Endothelial cell of umbilical vein (primary cell): ENCODE data around the gene PHPT1. TPM values are rescaled to one million over a fixed set of nuclear protein-coding genes. Genes with fewer than 3 reads are reported as not detected.
A peak's percentile ranks its signal among the peaks of the same experiment; 100 is the strongest.

Experiments used
- BruUV-seq: library from RNA; stranded (reverse); fragments of 400-500 nt; replicated peaks from 2 replicates; lab custom pipeline; 2021; lab: Mats Ljungman, UMichigan
- CTCF ChIA-PET: fragments of 300-600, 350-600 bp; sonication (Branson Sonifier 250); formaldehyde crosslinking; loops from one replicate; lab custom pipeline; 2021; ENCODE audit warnings: antibody characterized with exemption, inconsistent platforms; lab: Charles Lee
- POLR2A ChIA-PET: fragments of 300-600, 350-600 bp; sonication (Branson Sonifier 250); formaldehyde crosslinking; loops from one replicate; lab custom pipeline; 2021; ENCODE audit warnings: antibody characterized with exemption, inconsistent platforms; lab: Charles Lee
- DNase-seq: peaks from one replicate; pipeline ENCODE4 v3.0.0-alpha.2; 2011; ENCODE audit warnings: low read depth, low spot score
- FAIRE-seq: peaks from 2 replicates; lab custom pipeline; 2011; peaks lifted over from hg19 to GRCh38; lab: Jason Lieb, UNC
- H2AFZ ChIP-seq: 2 replicates; pipeline ENCODE4 v1.6.0; 2012; ENCODE audit warnings: low read depth, low read length, control low read depth, inconsistent platforms
- H3K27ac ChIP-seq: 2 replicates; pipeline ENCODE4 v1.5.1; 2011; ENCODE audit warnings: low read depth, mild to moderate bottlenecking, control low read depth, low read length, moderate library complexity; ENCODE audit not compliant: insufficient read depth
- H3K27me3 ChIP-seq, 2 experiments: 2 replicates each; pipeline versions ENCODE4 v1.6.0 to v1.6.1; 2011; ENCODE audit warnings: low read length in 2 of 2, mixed read lengths in 1 of 2; ENCODE audit not compliant: control insufficient read depth in 2 of 2, insufficient read depth in 2 of 2
- H3K36me3 ChIP-seq, 2 experiments: 2 replicates in 1 of 2; 3 replicates in 1 of 2; pipeline ENCODE4 v1.5.1; 2011; ENCODE audit warnings: low read length in 2 of 2, mild to moderate bottlenecking in 1 of 2, moderate library complexity in 1 of 2; ENCODE audit not compliant: control insufficient read depth in 2 of 2, insufficient read depth in 2 of 2; ENCODE audit errors: extremely low read depth in 1 of 2
- H3K4me1 ChIP-seq: 3 replicates; pipeline ENCODE4 v1.5.1; 2011; ENCODE audit warnings: mild to moderate bottlenecking, low read length; ENCODE audit not compliant: control insufficient read depth, insufficient read depth; ENCODE audit errors: extremely low read depth
- H3K4me2 ChIP-seq: 2 replicates; pipeline ENCODE4 v1.6.1; 2011; ENCODE audit warnings: low read length, control low read depth, mixed read lengths; ENCODE audit not compliant: insufficient read depth
- H3K4me3 ChIP-seq, 3 experiments: fragments of 200-600 bp in 1 of 3; sonication (generic), shearing (Covaris generic) in 1 of 3; replicated peaks in 1 of 3; 2 replicates each; pipeline ENCODE4 v1.5.1; 2011 to 2016; ENCODE audit warnings: control low read depth in 3 of 3, low read length in 3 of 3, mild to moderate bottlenecking in 2 of 3, inconsistent platforms in 1 of 3, low read depth in 1 of 3, moderate library complexity in 1 of 3; ENCODE audit not compliant: insufficient read depth in 1 of 3
- H3K79me2 ChIP-seq: 2 replicates; pipeline ENCODE4 v1.6.0; 2012; ENCODE audit warnings: low read length, inconsistent platforms; ENCODE audit not compliant: control insufficient read depth, insufficient read depth
- H3K9ac ChIP-seq: replicated peaks from 2 replicates; pipeline ENCODE3; 2011; ENCODE audit warnings: low read length, control low read depth; ENCODE audit not compliant: insufficient read depth; ENCODE audit errors: extremely low read depth
- H3K9me1 ChIP-seq: replicated peaks from 3 replicates; pipeline ENCODE4 v1.6.0; 2011; ENCODE audit warnings: mild to moderate bottlenecking, low read length; ENCODE audit not compliant: control insufficient read depth, insufficient read depth; ENCODE audit errors: extremely low read depth
- H3K9me3 ChIP-seq: replicated peaks from 2 replicates; pipeline ENCODE4 v1.5.1; 2012; ENCODE audit warnings: low read length, inconsistent platforms; ENCODE audit not compliant: control insufficient read depth, insufficient read depth
- H4K20me1 ChIP-seq: replicated peaks from 2 replicates; pipeline ENCODE3; 2011; ENCODE audit warnings: mild to moderate bottlenecking, low read length; ENCODE audit not compliant: control insufficient read depth, insufficient read depth; ENCODE audit errors: extremely low read depth
- CTCF ChIP-seq, 2 donors: IDR thresholded peaks; 1 replicate in 1 of 2; 2 replicates in 1 of 2; pipeline ENCODE4 v1.5.1; 2011; ENCODE audit warnings: low read length in 2 of 2, mild to moderate bottlenecking in 2 of 2, moderate library complexity in 2 of 2, control low read depth in 1 of 2, inconsistent platforms in 1 of 2, low read depth in 1 of 2; ENCODE audit not compliant: insufficient read depth in 1 of 2; ENCODE audit errors: extremely low read depth in 1 of 2
- GATA2 ChIP-seq: IDR thresholded peaks from 2 replicates; pipeline ENCODE4 v1.7.0; 2011; ENCODE audit warnings: low read depth, mild to moderate bottlenecking, moderate library complexity, mixed read lengths, low read length; ENCODE audit not compliant: insufficient read length, insufficient read depth
- JUN ChIP-seq: IDR thresholded peaks from 2 replicates; pipeline ENCODE4 v1.6.1; 2011; ENCODE audit warnings: borderline replicate concordance, low read depth; ENCODE audit not compliant: insufficient read length, insufficient read depth
- MAX ChIP-seq: IDR thresholded peaks from 2 replicates; pipeline ENCODE4 v1.6.1; 2011; ENCODE audit not compliant: insufficient read depth, insufficient read length
- POLR2A ChIP-seq: IDR thresholded peaks from 2 replicates; pipeline ENCODE4 v1.6.1; 2012; ENCODE audit warnings: low read depth, mild to moderate bottlenecking, control low read depth, low read length
- dilution Hi-C: fragments of 300-500 bp; cut with MboI; formaldehyde crosslinking; loops from one replicate; pipeline ENCODE4 v1.15.0; 2019; ENCODE audit warnings: low sequenced_read_pairs; ENCODE audit not compliant: extremely low pct_ligation_motif_present
- intact Hi-C: fragments of 100-400 bp; cut with micrococcal nuclease; formaldehyde crosslinking; loops from one replicate; pipeline ENCODE4 v1.10.0; 2022
- polyA plus RNA-seq, 4 experiments: library from polyadenylated mRNA; depleted of rRNA in 3 of 4; stranded (reverse) in 3 of 4; unstranded in 1 of 4; fragments of >200 nt; gene quantifications; 2 replicates each; pipeline versions ENCODE4 v1.2.1 to v1.2.3, GENCODE V29; 2011 to 2012; ENCODE audit warnings: missing spikeins in 1 of 4
- total RNA-seq: library from RNA; stranded (reverse); gene quantifications from 2 replicates; pipeline ENCODE4 v1.2.3, GENCODE V29; 2021

Gene PHPT1
- total and polyA plus RNA-seq, 2 donors (not counting 3 experiments of a cell fraction or from before 2014, with no cell fraction given) = 139 to 319 TPM

- intact Hi-C loops = loop anchor here (5.0 kb wide), 1 partner anchor 34 kb away; the partner anchor contains the start of gene AJM1
- Histone ChIP-seq H4K20me1 (no peaks in the 10 kb centered on the region), H3K4me2 (peak overlapping the region; percentile 70), H3K9ac (peak overlapping the region; percentile 80), H3K27me3 (no peaks in the 10 kb centered on the region), H3K9me3 (no peaks in the 10 kb centered on the region), H3K4me3 (peak overlapping the region; percentile 78 to 98 (median 90)), H3K4me1 (peaks cover 15% of the 10 kb centered on the region), H2AFZ (peak overlapping the region; percentile 71), H3K27ac (peak overlapping the region; percentile 59), H3K9me1 (no peaks in the 10 kb centered on the region), H3K36me3 (peaks cover 3 to 6% of the 10 kb centered on the region in 2 experiments), H3K79me2 (peaks cover 44% of the 10 kb centered on the region)
- dilution Hi-C loops = loop anchor here (25.0 kb wide), 1 partner anchor 129 kb away; the partner anchor contains the start of genes C8G and FBXW5
- no peak for TF ChIP-seq MAX
- no peak for TF ChIP-seq POLR2A
- TF ChIP-seq JUN = no peak
- TF ChIP-seq GATA2 = no peak
- ChIA-PET POLR2A (interaction anchor here (1.0 kb wide), 1 partner anchor 12 kb away, joined by 7 read pairs; no protein-coding TSS in a partner anchor), CTCF (interaction anchor here (0.7 to 3.7 kb wide), 7 partner anchors 12 to 241 kb away, joined by 3 to 13 read pairs (median 5); partner anchors contain the start of genes AJM1 and TMEM141)
- DNase-seq = peak; percentile 25
- BruUV-seq = no TSS peak
- no peak for FAIRE-seq
Measured at GRCh38 chr9:136808075-136808805, 41.0 kb upstream of the PHPT1 start.

GRCh38 chr9:136808806-136809158 is 40.4 kb upstream of the PHPT1 start:
- Histone ChIP-seq H3K27ac (no peak overlapping the region), H3K79me2 (peaks cover 47% of the 10 kb centered on the region), H3K4me1 (peaks cover 15% of the 10 kb centered on the region), H3K27me3 (no peaks in the 10 kb centered on the region), H3K4me3 (peak overlapping the region; percentile 78 to 98 (median 90)), H3K9me1 (no peaks in the 10 kb centered on the region), H3K36me3 (peaks cover 3 to 6% of the 10 kb centered on the region in 2 experiments), H3K4me2 (peak overlapping the region; percentile 70), H4K20me1 (no peaks in the 10 kb centered on the region), H2AFZ (no peak overlapping the region), H3K9me3 (no peaks in the 10 kb centered on the region), H3K9ac (peak overlapping the region; percentile 80)
- dilution Hi-C loops (loop anchor here (25.0 kb wide), 1 partner anchor 129 kb away; the partner anchor contains the start of genes C8G and FBXW5), intact Hi-C loops (loop anchor here (5.0 kb wide), 1 partner anchor 34 kb away; the partner anchor contains the start of gene AJM1)
- peak; percentile 67 for FAIRE-seq
- CTCF ChIA-PET = interaction anchor here (0.7 to 3.7 kb wide), 3 partner anchors 11 to 33 kb away, joined by 3 to 13 read pairs (median 7); partner anchors contain the start of gene AJM1
- POLR2A ChIA-PET = no interaction called here
- no peak for TF ChIP-seq CTCF (IDR thresholded peaks at IDR 0.05; ENCODE audit: extremely low read depth in 1 of 2, insufficient read depth in 1 of 2, low read depth in 1 of 2, low read length in 2 of 2)
- TF ChIP-seq POLR2A = no peak
- no TSS peak for BruUV-seq
- DNase-seq = peak; percentile 34
